ENCODE measurements around the gene PKP4. TPM values are rescaled to one million over a fixed set of nuclear protein-coding genes. Genes with fewer than 3 reads are reported as not detected.

PKP4 gene
- total and polyA plus RNA-seq, 2 experiments from 2014 or later, result 35.7 to 92.3 TPM

GRCh38 chr2:158655628-158656027 is 198.9 kb downstream of the PKP4 start:
- ATAC-seq, result no peak
- DNase-seq (ENCODE audit: low spot score), result no peak
- H3K4me1 Mint-ChIP-seq, result peaks cover 8% of the 10 kb centered on the region; the same call in 2 of the 3 replicates
- H3K27ac ChIP-seq (ENCODE audit: low read depth), result no peak overlapping the region
- H2AFZ ChIP-seq, result no peak overlapping the region
- H3K4me1 ChIP-seq (ENCODE audit: insufficient read depth), result no peaks in the 10 kb centered on the region
- 0 out of 2 replicates have a peak, but pooled peaks cover 2% of the 10 kb centered on the region for H4K20me1 ChIP-seq (replicated peaks; ENCODE audit: insufficient read depth)
- no peaks in the 10 kb centered on the region for H3K79me2 ChIP-seq (replicated peaks; ENCODE audit: insufficient read depth)
- no peaks in the 10 kb centered on the region for H3F3A ChIP-seq (replicated peaks; ENCODE audit: low read depth)
- H3K27me3 Mint-ChIP-seq (ENCODE audit: insufficient read depth, low read depth, poor library complexity), result peaks cover 1% of the 10 kb centered on the region
- H3K27ac Mint-ChIP-seq, result no peak overlapping the region
- H3K4me2 ChIP-seq, result no peak overlapping the region
- no peaks in the 10 kb centered on the region for H3K9me3 Mint-ChIP-seq
- H3K27me3 ChIP-seq (ENCODE audit: insufficient read depth), result no peaks in the 10 kb centered on the region
- H3K36me3 ChIP-seq (ENCODE audit: insufficient read depth), result no peaks in the 10 kb centered on the region
- no peak overlapping the region for H3K4me3 ChIP-seq
- H3K36me3 Mint-ChIP-seq (ENCODE audit: low read depth), result peaks cover 12% of the 10 kb centered on the region
- TF ChIP-seq NANOG (IDR thresholded peaks at IDR 0.05; ENCODE audit: borderline replicate concordance) (no peak), ZNF331 (CRISPR knock-in tag; IDR thresholded peaks at IDR 0.05; ENCODE audit: low read depth) (no peak), POLR2AphosphoS5 (IDR thresholded peaks at IDR 0.05; ENCODE audit: low read depth) (no peak), ZNF462 (CRISPR knock-in tag; IDR thresholded peaks at IDR 0.05) (no peak), EZH2phosphoT487 (IDR thresholded peaks at IDR 0.05; ENCODE audit: unreplicated experiment) (no peak), STAT1 (IDR thresholded peaks at IDR 0.05; ENCODE audit: unreplicated experiment) (no peak), EZH2 (IDR thresholded peaks at IDR 0.05; ENCODE audit: low read depth, unreplicated experiment) (no peak)
- no peak overlapping the region for H3K4me3 Mint-ChIP-seq
- no peaks in the 10 kb centered on the region for H3K9me2 ChIP-seq (ENCODE audit: insufficient read depth)
